ENCODE measurements around the gene FOSL2.

Gene FOSL2

GRCh38 chr2:28448793-28449100, 56.1 kb downstream of the FOSL2 start:
- H3K27ac ChIP-seq: no peak overlapping the region
- TF ChIP-seq CTCF (IDR thresholded peaks at IDR 0.05): no peak
- no peak for TF ChIP-seq ZFX (IDR thresholded peaks at IDR 0.05; ENCODE audit: borderline replicate concordance)

GRCh38 chr2:28449126-28449487, 56.4 kb downstream of the FOSL2 start:
- TF ChIP-seq CTCF (IDR thresholded peaks at IDR 0.05) (no peak), ZFX (IDR thresholded peaks at IDR 0.05; ENCODE audit: borderline replicate concordance) (no peak)
- no peak overlapping the region for H3K27ac ChIP-seq

GRCh38 chr2:28449488-28450395, 57.1 kb downstream of the FOSL2 start:
- TF ChIP-seq CTCF (IDR thresholded peaks at IDR 0.05) (no peak), ZFX (IDR thresholded peaks at IDR 0.05; ENCODE audit: borderline replicate concordance) (no peak)
- no peak overlapping the region for H3K27ac ChIP-seq

- H3K27ac ChIP-seq: no peak overlapping the region
- TF ChIP-seq ZFX (IDR thresholded peaks at IDR 0.05; ENCODE audit: borderline replicate concordance) (no peak), CTCF (IDR thresholded peaks at IDR 0.05) (no peak)
Observed at GRCh38 chr2:28450901-28451565, 58.4 kb downstream of the FOSL2 start.

GRCh38 chr2:28451793-28452533, 59.3 kb downstream of the FOSL2 start:
- no peak overlapping the region for H3K27ac ChIP-seq

GRCh38 chr2:28452534-28453081, 60.0 kb downstream of the FOSL2 start:
- H3K27ac ChIP-seq: no peak overlapping the region

More at GRCh38 chr2:28451793-28452533, 59.3 kb downstream of the FOSL2 start:
- TF ChIP-seq ZFX (IDR thresholded peaks at IDR 0.05; ENCODE audit: borderline replicate concordance) (no peak), CTCF (IDR thresholded peaks at IDR 0.05) (no peak)

More at GRCh38 chr2:28452534-28453081, 60.0 kb downstream of the FOSL2 start:
- TF ChIP-seq CTCF (IDR thresholded peaks at IDR 0.05): peak; percentile 94
- TF ChIP-seq ZFX (IDR thresholded peaks at IDR 0.05; ENCODE audit: borderline replicate concordance): no peak

Data from 22Rv1 (cell line).